ENCODE data around the gene MCM7.
A peak's percentile ranks its signal among the peaks of the same experiment; 100 is the strongest.

The MCM7 gene

DNA sequence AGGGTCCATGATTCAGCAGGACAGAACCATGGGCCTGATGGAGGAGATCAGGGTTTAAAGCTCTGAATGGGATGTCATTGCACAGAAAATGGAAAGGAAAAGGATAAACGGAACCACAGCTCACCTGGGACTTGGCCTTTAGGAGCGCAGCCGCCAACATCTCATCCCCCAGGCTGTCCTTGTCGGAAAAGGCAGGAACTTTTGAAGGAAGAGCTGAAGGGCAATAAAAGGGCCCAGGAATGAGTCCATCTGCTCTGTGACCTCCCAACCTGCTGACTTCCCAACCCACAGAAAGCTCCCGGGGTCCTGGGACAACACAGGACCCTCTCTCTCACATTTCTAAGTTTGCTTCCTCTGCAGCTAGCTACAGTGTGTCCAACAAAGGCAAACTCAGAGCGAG lies 25.8 kb downstream of the MCM7 start:
- DNase-seq (ENCODE audit: low read depth in 2 of 3, low spot score in 2 of 3): no peak

DNA sequence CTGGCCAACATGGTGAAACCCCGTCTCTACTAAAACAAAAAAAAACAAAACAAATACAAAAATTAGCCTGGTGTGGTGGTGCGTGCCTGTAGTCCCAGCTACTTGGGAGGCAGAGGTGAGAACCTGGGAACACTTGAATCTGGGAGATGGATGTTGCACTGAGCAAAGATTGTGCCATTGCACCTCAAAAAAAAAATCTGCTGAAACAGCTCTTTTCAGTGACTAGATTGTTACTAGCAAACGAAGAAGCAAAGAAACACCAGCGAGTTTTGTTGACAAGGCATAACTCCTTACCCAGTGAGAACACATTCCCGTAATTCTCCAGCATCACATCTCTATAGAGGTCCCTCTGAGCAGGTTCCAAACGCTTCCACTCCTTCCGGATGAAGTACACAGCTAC lies 26.4 kb downstream of the MCM7 start:
- DNase-seq (ENCODE audit: low read depth in 2 of 3, low spot score in 2 of 3): no peak

DNA sequence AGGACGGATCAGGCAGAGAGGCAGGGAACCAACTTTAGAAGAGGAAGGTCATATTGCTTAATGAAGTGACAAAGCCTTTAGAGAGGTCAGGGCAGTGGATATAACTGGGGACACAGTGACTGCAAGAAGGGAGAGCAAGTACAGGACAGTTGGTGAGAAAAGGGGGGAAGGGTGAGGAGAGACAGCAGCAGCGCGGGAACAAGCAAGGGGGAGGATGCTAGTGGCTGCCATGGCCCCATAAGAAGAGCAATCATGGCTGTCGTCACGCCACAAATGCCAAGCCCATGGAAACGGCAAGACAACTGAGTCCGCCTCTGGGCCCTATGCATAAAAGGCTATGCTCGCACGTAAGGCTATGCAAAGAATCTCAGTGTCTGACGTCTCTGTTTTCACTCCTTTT lies 28.7 kb downstream of the MCM7 start:
- no peak for DNase-seq (ENCODE audit: low read depth in 2 of 3, low spot score in 2 of 3)

DNA sequence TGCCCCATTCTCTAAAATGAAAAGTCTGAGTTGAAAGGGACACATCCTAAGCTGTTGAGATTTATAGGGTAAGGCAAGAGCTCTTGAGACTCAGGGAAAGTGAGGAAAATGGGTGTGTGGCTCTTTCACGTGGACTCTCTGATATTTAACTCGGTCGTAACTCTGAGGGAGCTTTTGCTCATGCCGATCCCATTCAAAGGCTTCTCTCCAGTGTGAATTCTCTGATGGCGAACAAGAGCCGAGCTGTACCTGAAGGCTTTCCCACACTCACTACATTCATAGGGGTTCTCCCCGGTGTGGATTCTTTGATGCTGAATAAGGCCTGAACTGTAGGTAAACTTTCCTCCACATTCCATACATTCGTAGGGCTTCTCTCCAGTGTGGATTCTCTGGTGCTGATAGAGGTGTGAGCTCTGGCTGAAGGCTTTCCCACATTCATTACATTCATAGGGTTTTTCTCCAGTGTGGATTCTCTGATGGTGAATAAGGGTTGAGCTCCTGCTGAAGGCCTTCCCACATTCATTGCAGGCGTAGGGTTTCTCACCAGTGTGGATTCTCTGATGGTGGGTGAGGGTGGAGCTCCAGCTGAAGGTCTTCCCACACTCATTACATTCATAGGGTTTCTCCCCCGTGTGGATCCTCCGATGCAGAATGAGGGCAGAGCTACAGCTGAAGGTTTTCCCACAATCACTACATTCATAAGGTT lies 30.0 kb downstream of the MCM7 start:
- no peak for DNase-seq (ENCODE audit: low read depth in 2 of 3, low spot score in 2 of 3)

DNA sequence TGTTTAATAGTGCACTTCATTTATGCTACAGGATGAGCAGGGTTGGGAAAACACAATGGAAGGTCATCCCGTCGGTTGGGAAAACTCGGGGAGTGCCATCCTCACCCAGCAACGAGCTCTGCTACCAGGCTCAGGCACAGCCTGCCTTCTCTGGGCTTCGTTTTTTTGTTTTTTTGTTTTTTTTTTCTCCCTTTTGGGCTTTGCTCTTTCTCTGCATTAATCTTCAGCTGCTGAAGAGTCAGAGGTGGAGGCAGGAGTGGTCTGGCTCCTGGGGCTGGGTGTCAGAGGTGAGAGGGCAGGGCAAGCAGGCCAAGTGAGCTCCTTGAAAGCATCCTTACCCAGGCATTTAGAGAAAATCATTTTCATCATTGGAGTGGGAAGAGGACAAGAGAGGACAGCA lies 31.2 kb downstream of the MCM7 start:
- no peak for DNase-seq (ENCODE audit: low read depth in 2 of 3, low spot score in 2 of 3)

DNA sequence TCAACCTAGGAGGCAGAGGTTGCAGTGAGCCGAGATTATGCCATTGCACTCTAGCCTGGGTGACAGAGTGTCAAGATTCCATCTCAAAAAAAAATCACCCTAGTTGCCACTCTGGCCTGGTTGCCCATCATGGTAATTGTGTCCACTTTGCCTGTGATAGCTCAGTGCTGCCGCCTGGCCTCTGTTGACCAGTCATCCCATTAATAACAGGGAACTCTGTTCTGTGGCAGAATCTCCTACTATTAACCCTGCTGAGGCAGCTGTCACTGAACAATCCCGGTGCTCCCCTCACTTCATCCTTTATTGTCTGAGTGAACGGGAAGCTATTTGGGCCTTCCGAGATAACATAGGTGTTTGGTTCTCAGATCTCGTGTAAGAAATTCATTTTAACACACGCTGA lies 34.2 kb downstream of the MCM7 start:
- no peak for DNase-seq (ENCODE audit: low read depth in 2 of 3, low spot score in 2 of 3)

DNA sequence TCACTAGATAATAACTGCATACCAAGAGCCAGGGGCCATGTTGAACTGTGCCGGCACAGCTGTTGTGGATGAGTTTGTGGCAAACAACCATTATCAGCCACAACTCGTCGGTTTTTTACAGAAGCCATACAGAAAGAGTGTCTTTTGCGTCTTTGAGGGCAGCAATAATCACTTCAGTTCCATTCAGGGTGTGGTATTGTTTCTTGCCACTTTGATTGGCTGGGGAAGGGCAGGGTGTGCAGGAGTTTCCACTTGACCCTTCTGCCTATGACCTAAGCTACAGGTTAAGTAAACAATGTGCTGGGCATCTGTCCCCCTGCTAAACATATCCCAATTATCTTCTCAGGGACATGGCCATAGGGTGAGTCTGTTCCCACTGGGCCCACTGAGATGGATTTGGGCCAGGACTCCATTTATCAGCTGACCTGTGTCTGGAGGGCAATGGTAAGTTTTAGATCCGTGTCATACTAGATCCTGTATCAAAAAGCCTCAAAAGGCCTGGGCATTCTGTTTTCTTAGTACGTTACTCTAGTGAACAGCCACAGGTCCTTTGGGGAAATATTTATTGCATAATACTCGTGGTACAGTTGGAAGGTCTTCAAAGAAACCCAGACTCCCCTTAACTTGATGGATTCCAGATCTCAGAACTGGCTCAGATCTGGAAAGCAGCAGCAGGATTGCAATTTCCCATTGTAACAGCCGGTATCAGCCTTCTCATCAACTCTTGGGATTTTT lies 35.6 kb downstream of the MCM7 start:
- no peak for DNase-seq (ENCODE audit: low read depth in 2 of 3, low spot score in 2 of 3)

DNA sequence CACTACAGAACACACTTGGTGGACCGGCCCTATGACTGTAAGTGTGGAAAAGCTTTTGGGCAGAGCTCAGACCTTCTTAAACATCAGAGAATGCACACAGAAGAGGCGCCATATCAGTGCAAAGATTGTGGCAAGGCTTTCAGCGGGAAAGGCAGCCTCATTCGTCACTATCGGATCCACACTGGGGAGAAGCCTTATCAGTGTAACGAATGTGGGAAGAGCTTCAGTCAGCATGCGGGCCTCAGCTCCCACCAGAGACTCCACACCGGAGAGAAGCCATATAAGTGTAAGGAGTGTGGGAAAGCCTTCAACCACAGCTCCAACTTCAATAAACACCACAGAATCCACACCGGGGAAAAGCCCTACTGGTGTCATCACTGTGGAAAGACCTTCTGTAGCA lies 37.0 kb downstream of the MCM7 start:
- DNase-seq (ENCODE audit: low read depth in 2 of 3, low spot score in 2 of 3): no peak

DNA sequence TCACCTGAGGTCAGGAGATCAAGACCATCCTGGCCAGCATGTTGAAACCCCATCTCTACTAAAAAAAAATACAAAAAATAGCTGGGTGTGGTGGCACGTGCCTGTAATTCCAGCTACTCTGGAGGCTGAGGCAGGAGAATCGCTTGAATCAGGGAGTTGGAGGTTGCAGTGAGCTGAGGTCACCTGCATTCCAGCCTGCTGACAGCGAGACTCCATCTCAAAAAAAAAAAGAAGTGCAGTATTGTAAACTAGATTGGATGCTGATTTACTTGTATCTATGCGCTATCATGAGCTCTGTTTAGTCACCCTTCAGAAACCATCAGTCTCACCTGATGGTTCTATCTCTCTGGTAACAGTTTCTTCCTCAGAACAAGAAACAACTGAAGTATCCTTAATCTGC lies 37.8 kb downstream of the MCM7 start:
- no peak for DNase-seq (ENCODE audit: low read depth in 2 of 3, low spot score in 2 of 3)

DNA sequence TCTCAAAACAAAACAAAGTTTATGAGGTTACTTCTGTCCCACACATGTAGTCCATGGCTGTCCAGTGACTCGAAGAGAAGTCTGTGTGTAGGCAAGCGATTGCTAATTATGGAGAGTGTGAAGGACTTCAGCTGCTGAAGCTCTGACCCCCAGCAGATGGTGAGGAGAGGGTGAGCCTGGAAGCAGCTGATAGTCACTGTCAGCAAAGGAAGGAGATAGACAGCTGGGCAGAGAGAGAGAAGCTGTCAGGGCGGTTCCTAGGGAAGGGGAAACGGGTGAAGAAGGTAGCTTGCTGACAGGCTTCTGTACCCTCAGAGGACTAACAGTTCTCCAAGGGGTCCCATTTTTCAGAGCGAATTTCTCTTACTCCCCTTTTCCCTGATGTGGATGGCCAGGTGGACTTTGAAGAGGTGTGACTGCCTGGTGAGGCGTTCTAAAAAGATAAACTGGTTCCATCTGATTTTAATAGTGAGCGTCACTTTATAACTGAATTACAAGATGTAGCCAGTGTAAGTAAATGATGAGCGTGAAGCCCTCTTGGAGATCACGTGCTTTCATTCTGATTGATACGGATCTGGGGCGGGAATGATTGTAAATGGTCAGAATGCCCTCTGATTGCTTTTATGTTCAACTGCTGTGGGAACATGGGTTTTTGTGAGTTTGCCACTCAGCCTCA lies 39.5 kb downstream of the MCM7 start:
- DNase-seq (ENCODE audit: low read depth in 2 of 3, low spot score in 2 of 3): no peak

DNA sequence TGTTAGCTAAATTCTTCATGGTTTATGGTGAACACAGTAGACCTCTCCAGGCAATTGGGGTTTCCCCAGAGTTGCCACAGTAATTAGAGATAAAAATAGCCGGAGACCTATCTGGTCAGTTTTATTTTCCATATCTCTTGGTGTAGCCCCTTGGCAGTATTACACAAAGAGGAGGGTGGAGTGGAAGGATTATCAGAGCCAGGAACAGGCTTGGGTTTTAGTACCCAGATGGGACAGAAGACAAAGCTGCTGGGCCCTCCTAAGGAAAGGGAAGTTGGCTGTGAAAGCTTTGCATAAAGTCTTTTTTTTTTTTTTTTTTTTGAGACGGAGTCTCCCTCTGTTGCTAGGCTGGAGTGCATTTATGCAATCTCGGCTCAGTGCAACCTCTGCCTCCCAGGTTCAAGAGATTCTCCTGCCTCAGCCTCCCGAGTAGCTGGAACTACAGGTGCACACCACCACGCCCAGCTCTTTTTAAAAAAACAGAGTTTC lies 41.9 kb downstream of the MCM7 start:
- no peak for DNase-seq (ENCODE audit: low read depth in 2 of 3, low spot score in 2 of 3)

DNA sequence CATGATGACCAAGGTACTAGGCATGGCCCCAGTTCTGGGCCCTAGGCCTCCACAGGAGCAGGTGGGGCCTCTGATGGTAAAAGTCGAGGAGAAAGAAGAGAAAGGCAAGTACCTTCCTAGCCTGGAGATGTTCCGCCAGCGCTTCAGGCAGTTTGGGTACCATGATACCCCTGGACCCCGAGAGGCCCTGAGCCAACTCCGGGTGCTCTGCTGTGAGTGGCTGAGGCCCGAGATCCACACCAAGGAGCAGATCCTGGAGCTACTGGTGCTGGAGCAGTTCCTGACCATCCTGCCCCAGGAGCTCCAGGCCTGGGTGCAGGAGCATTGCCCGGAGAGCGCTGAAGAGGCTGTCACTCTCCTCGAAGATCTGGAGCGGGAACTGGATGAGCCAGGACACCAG lies 44.2 kb downstream of the MCM7 start:
- no peak for DNase-seq (ENCODE audit: low read depth in 2 of 3, low spot score in 2 of 3)

DNA sequence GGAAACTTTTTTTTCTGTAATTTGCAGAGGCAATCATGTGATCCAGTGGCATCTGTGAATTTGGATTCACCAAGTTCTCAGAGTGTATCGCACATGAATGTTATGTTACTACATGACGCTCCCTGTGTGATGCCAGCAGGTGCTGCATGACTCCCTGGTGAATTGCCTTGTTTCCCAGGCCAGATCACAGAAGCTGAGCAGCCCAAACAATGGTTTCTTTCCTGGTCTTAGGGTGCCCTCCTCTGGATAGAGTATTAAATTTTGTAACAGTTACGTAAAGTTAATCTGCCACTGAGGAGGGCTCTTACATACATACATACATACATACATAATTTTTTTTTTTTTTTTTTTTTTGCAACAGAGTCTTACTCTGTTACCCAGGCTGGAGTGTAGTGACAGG lies 48.0 kb downstream of the MCM7 start:
- DNase-seq (ENCODE audit: low read depth in 2 of 3, low spot score in 2 of 3): no peak

DNA sequence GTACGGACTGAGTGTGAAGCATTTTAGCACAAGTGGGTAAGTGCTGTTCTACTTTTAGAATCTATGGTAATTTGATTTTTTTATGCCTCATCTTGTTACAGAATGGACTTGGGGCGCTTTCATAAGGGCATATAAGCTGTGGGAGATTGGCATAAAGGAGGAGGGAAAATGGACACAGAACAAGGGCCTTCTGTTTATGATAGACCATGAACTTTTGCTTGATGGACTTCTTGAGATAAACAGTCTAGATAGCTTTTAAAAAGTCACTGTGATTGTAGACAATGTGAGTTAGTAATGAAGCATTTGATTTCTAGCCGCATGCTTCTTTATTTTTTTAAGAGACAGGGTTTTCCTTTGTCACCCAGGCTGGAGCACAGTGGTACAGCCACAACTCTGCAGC lies 49.6 kb downstream of the MCM7 start:
- DNase-seq (ENCODE audit: low read depth in 2 of 3, low spot score in 2 of 3): no peak

DNA sequence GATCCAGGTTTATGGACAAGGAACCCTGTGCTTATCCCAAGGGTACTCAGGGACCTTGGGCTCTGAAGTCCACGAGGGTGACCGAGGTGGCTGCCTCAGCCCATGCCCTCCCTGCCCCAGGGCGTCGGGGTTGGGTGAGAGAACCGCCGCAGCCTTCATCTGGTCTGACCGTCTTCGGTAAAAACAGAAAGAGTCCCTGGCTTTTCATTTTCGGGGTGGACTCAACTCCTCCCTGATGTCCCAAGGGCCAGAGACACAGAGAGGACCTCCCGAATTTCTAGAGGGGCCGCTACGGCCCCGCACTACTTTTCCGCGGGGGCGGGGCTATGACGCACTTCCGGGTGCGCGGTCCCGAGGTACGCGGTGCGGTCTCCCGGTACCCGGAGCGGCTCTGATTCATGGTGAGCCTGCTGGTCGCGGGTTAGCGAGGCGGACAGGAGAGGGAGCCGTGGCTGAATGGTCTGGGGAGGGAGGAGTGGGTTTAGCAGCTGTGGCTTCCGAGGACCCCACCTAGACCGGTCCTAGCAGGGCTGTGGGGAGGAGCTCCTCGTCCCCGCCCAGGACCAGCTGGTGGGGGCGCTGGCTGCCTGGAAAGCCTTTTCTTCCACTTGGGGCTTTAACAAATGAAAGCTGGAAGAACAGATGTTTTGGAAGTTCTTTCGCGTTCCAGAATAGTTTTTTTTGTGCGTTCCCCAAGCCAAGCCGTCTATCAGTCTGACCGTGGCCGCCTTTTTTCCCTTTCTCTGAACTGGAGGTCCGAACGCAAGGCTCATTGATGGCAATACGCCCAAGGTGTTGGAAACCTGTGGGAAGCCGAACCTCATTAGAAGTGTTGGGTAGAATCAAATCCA lies 51.5 kb downstream of the MCM7 start, which contains the start of gene ZSCAN21:
TSS of gene ZSCAN21 (plus strand) at position 334 of the 851 bp plus-strand sequence. CDS start 7,233 bp downstream, outside the sequence.
- peak; percentile 61 to 84 (median 74) for DNase-seq (ENCODE audit: low read depth in 2 of 3, low spot score in 2 of 3)

DNA sequence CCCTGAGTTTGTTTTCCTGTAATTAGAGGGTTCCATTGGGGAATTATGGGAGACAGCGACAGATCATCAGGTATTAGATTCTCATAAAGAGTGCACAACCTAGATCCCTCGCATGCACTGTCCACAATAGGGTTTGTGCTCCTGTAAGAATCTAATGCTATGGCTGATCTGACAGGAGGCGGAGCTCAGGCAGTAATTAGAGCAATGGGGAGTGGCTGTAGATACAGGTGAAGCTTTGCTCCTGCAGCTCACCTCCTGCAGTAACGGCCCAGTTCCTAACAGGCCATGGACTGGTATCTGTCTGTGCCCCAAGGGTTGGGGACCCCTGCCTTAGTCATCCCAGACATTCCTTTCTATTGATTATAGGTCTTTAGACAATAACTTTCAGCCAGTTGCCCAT lies 52.5 kb downstream of the MCM7 start:
- no peak for DNase-seq (ENCODE audit: low read depth in 2 of 3, low spot score in 2 of 3)

DNA sequence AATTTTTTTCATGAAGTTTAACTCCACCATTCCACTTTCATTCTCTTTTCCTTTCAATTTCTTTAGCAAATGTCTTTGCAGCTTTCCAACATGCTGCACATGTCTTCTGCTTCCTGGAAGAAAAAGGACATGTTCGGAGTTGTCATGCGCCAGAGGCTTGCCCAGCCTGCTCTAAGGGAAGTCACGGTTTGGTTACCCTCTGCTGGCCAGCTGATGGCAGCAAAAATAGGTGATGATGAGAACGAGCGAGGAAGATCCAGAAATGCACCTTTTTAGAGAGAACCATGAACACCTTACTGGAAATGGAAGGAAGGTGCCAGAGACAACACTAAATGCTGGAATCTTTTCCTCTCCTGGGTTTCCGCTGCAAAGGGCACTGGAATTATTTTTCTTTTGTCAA lies 56.5 kb downstream of the MCM7 start:
- DNase-seq (ENCODE audit: low read depth in 2 of 3, low spot score in 2 of 3): no peak

All from activated CD8-positive, alpha-beta memory T cell treated with anti-CD3 and anti-CD28 coated beads for 48 hours (primary cell).